HepG2 (cell line): ENCODE results near the gene JPH4. TPM values are rescaled to one million over a fixed set of nuclear protein-coding genes. Genes with fewer than 3 reads are reported as not detected.

Experiments
- CREB1 ChIP-seq, 2 experiments: fragments of 450-650 bp in 1 of 2; IDR thresholded peaks; 2 replicates each; pipeline ENCODE4 v1.6.1; 2016 to 2017; ENCODE audit warnings: control low read depth in 1 of 2, mild to moderate bottlenecking in 1 of 2, missing compliant biosample characterization in 1 of 2, missing genetic modification characterization in 1 of 2
- EEA1 ChIP-seq: sonication (generic); formaldehyde crosslinking; IDR thresholded peaks from 2 replicates; pipeline ENCODE4 v1.5.1; 2020; ENCODE audit warnings: mild to moderate bottlenecking, missing genetic modification reagents, borderline replicate concordance
- HIVEP1 ChIP-seq: sonication (generic); formaldehyde crosslinking; IDR thresholded peaks from 2 replicates; pipeline ENCODE4 v1.4.0; 2020; ENCODE audit warnings: mild to moderate bottlenecking, missing genetic modification reagents
- JARID2 ChIP-seq: sonication (generic); formaldehyde crosslinking; IDR thresholded peaks from 2 replicates; pipeline ENCODE4 v1.8.1; 2023; ENCODE audit warnings: missing genetic modification reagents, inconsistent platforms; ENCODE audit not compliant: insufficient replicate concordance
- KDM5A ChIP-seq: fragments of 200-600 bp; sonication (generic); IDR thresholded peaks from 2 replicates; pipeline ENCODE4 v1.7.0; 2018; ENCODE audit warnings: antibody characterized with exemption, mild to moderate bottlenecking, low read length, borderline replicate concordance
- MED1 ChIP-seq: sonication (generic); formaldehyde crosslinking; IDR thresholded peaks from 2 replicates; pipeline ENCODE4 v1.4.0; 2020; ENCODE audit warnings: missing genetic modification reagents
- MIER3 ChIP-seq: IDR thresholded peaks from 2 replicates; pipeline ENCODE4 v1.6.1; 2016; ENCODE audit warnings: missing compliant biosample characterization, borderline replicate concordance
- MLX ChIP-seq: IDR thresholded peaks from 2 replicates; pipeline ENCODE4 v1.6.1; 2016
- PAF1 ChIP-seq: IDR thresholded peaks from 2 replicates; pipeline ENCODE4 v1.6.1; 2016; ENCODE audit warnings: missing genetic modification reagents, missing compliant biosample characterization
- RCOR2 ChIP-seq: IDR thresholded peaks from 2 replicates; pipeline ENCODE4 v1.6.1; 2016; ENCODE audit warnings: missing biosample characterization, missing genetic modification reagents
- RNF2 ChIP-seq: fragments of 450-650 bp; conservative IDR thresholded peaks from 2 replicates; pipeline ENCODE4 v1.6.1; 2016; ENCODE audit warnings: low read depth
- RORA ChIP-seq: sonication (generic); formaldehyde crosslinking; IDR thresholded peaks from 2 replicates; pipeline ENCODE4 v1.5.0; 2020; ENCODE audit warnings: mild to moderate bottlenecking, missing genetic modification reagents, moderate library complexity
- SIX4 ChIP-seq: sonication (generic); formaldehyde crosslinking; IDR thresholded peaks from 2 replicates; pipeline ENCODE4 v1.4.0; 2020; ENCODE audit warnings: missing genetic modification reagents
- ZNF343 ChIP-seq: sonication (generic); formaldehyde crosslinking; IDR thresholded peaks from 2 replicates; pipeline ENCODE4 v1.4.0; 2020; ENCODE audit warnings: mild to moderate bottlenecking, missing genetic modification reagents
- ZNF597 ChIP-seq: sonication (generic); formaldehyde crosslinking; IDR thresholded peaks from 2 replicates; pipeline ENCODE4 v1.5.0; 2020; ENCODE audit warnings: missing genetic modification reagents
- polyA plus RNA-seq, 8 experiments: library from polyadenylated mRNA; depleted of rRNA in 3 of 8; stranded (reverse) in 7 of 8; unstranded in 1 of 8; fragments of >200 nt; fragmentation: Illumina TruSeq in 4 of 8; extraction: Trizol in 4 of 8; gene quantifications; 2 replicates each; pipeline versions ENCODE4 v1.2.1 to v1.2.3, GENCODE V29; 2011 to 2016; ENCODE audit warnings: low read depth in 4 of 8, missing spikeins in 1 of 8, mixed read lengths in 1 of 8; ENCODE audit not compliant: insufficient read depth in 1 of 8
- total RNA-seq, 5 experiments: library from RNA; depleted of rRNA; stranded (reverse); fragments of >200 nt; fragmentation: Illumina TruSeq; extraction: Trizol; gene quantifications; 2 replicates each; pipeline ENCODE4 v1.2.3, GENCODE V29; 2016; ENCODE audit warnings: low read depth in 1 of 5
- TF ChIP-seq, protein P1 (sequence below): sonication (generic); formaldehyde crosslinking; conservative IDR thresholded peaks from 2 replicates; pipeline ENCODE4 v1.4.0; 2020; ENCODE audit warnings: missing genetic modification reagents
- TF ChIP-seq, protein P2 (sequence below): sonication (generic); formaldehyde crosslinking; IDR thresholded peaks from 2 replicates; pipeline ENCODE4 v1.4.0; 2020; ENCODE audit warnings: missing genetic modification reagents
- TF ChIP-seq, protein P3 (sequence below): sonication (generic); formaldehyde crosslinking; IDR thresholded peaks from 2 replicates; pipeline ENCODE4 v1.4.0; 2020; ENCODE audit warnings: low read depth, mild to moderate bottlenecking, missing genetic modification reagents

Gene JPH4
- total and polyA plus RNA-seq, 2 of the 13 experiments (the other 11 are each of a cell fraction or from before 2014, with no cell fraction given) = 0.08 to 0.22 TPM

DNA sequence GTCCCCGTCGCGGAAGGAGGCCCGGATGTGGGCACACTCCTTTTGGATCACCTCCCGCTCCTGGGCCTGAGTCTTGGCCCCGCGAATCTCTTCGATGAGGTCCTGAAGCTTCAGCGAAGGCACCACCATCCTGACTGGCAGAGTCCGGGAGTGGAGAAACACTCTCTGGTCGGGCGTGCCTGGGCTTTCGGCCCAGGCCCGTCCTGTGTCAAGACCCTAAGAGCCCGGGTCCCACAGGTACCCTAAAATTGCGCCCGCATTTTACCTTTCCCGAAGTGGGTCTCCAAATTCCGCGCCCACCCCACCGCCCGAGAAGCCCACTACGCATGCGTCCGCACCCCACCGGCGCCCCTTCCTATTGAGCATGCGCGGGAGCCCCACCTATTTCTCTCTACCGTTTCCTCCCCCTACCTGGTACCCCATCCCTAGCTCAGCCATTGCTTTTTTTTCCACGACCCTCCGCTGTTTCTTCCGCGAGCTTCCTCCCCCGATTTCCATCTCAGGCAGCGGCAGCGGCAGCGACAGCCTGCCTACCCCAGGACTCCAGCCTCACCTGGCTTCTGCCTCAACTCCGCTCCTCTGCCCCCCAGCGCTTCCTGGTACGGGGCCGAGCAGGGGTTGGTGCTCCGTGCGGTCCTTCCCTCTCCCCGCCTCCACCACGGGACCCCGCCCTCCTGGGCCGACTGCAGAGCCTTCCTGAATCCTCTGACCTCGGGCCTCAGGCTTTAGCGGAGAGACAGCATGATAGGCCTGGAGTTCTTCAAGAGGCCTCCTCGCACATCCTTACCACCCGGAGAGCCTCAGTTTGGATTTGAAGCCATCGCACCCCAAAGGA lies 11.2 kb downstream of the JPH4 start, which contains the start of gene AP1G2 (continued):
- TF ChIP-seq, protein P1, sequence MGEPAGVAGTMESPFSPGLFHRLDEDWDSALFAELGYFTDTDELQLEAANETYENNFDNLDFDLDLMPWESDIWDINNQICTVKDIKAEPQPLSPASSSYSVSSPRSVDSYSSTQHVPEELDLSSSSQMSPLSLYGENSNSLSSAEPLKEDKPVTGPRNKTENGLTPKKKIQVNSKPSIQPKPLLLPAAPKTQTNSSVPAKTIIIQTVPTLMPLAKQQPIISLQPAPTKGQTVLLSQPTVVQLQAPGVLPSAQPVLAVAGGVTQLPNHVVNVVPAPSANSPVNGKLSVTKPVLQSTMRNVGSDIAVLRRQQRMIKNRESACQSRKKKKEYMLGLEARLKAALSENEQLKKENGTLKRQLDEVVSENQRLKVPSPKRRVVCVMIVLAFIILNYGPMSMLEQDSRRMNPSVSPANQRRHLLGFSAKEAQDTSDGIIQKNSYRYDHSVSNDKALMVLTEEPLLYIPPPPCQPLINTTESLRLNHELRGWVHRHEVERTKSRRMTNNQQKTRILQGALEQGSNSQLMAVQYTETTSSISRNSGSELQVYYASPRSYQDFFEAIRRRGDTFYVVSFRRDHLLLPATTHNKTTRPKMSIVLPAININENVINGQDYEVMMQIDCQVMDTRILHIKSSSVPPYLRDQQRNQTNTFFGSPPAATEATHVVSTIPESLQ (CRISPR knock-in tag) = peak; percentile 97
- TF ChIP-seq ZNF343 = peak; percentile 94
- TF ChIP-seq JARID2 (CRISPR knock-in tag) = no peak
- TF ChIP-seq RCOR2 (CRISPR knock-in tag) = peak; percentile 67; the same call in 1 of the 2 replicates
- no peak for TF ChIP-seq PAF1 (CRISPR knock-in tag)
- TF ChIP-seq EEA1 (CRISPR knock-in tag) = peak; percentile 68; the same call in 1 of the 2 replicates
- TF ChIP-seq KDM5A = peak; percentile 94
- TF ChIP-seq HIVEP1 = peak; percentile 33; the same call in 1 of the 2 replicates
- TF ChIP-seq SIX4 (CRISPR knock-in tag) = peak; percentile 74; the same call in 1 of the 2 replicates
- peak; percentile 25; the same call in 1 of the 2 replicates for TF ChIP-seq CREB1 (IDR thresholded peaks at IDR 0.05)
- no peak for TF ChIP-seq CREB1 (CRISPR knock-in tag; IDR thresholded peaks at IDR 0.05)
- TF ChIP-seq, protein P2, sequence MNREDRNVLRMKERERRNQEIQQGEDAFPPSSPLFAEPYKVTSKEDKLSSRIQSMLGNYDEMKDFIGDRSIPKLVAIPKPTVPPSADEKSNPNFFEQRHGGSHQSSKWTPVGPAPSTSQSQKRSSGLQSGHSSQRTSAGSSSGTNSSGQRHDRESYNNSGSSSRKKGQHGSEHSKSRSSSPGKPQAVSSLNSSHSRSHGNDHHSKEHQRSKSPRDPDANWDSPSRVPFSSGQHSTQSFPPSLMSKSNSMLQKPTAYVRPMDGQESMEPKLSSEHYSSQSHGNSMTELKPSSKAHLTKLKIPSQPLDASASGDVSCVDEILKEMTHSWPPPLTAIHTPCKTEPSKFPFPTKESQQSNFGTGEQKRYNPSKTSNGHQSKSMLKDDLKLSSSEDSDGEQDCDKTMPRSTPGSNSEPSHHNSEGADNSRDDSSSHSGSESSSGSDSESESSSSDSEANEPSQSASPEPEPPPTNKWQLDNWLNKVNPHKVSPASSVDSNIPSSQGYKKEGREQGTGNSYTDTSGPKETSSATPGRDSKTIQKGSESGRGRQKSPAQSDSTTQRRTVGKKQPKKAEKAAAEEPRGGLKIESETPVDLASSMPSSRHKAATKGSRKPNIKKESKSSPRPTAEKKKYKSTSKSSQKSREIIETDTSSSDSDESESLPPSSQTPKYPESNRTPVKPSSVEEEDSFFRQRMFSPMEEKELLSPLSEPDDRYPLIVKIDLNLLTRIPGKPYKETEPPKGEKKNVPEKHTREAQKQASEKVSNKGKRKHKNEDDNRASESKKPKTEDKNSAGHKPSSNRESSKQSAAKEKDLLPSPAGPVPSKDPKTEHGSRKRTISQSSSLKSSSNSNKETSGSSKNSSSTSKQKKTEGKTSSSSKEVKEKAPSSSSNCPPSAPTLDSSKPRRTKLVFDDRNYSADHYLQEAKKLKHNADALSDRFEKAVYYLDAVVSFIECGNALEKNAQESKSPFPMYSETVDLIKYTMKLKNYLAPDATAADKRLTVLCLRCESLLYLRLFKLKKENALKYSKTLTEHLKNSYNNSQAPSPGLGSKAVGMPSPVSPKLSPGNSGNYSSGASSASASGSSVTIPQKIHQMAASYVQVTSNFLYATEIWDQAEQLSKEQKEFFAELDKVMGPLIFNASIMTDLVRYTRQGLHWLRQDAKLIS (CRISPR knock-in tag) = no peak
- no peak for TF ChIP-seq RORA (CRISPR knock-in tag)
- peak; percentile 86 for TF ChIP-seq MED1 (CRISPR knock-in tag)
- TF ChIP-seq, protein P3, sequence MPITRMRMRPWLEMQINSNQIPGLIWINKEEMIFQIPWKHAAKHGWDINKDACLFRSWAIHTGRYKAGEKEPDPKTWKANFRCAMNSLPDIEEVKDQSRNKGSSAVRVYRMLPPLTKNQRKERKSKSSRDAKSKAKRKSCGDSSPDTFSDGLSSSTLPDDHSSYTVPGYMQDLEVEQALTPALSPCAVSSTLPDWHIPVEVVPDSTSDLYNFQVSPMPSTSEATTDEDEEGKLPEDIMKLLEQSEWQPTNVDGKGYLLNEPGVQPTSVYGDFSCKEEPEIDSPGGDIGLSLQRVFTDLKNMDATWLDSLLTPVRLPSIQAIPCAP = peak; percentile 62; the same call in 1 of the 2 replicates
- 0 out of 2 replicates have a peak, but pooled peaks have one; percentile 81 for TF ChIP-seq ZNF597 (CRISPR knock-in tag)
- TF ChIP-seq MIER3 (CRISPR knock-in tag) = peak; percentile 87; the same call in 1 of the 2 replicates
- 0 out of 2 replicates have a peak, but pooled peaks have one; percentile 30 for TF ChIP-seq MLX
- TF ChIP-seq RNF2 = peak; percentile 56; the same call in 1 of the 2 replicates
